Tongue (tissue), 2 donors: ENCODE measurements around the gene DAZAP1. TPM values are rescaled to one million over a fixed set of nuclear protein-coding genes. Genes with fewer than 3 reads are reported as not detected.

ENCODE experiments used
- DNase-seq: peaks from one replicate; pipeline ENCODE4 v3.0.0-alpha.2; 2015
- total RNA-seq: library from RNA; depleted of rRNA; stranded (reverse); fragments of >200 nt; gene quantifications from one replicate; pipeline ENCODE4 v1.2.3, GENCODE V29; 2014

DAZAP1 gene
- total RNA-seq, 1 donor from 2014 or later: 55.9 TPM

- DNase-seq: no peak
Observed at GRCh38 chr19:1394252-1395193, 12.9 kb upstream of the DAZAP1 start.

- no peak for DNase-seq
Observed at GRCh38 chr19:1395194-1396018, 12.0 kb upstream of the DAZAP1 start.

DNA sequence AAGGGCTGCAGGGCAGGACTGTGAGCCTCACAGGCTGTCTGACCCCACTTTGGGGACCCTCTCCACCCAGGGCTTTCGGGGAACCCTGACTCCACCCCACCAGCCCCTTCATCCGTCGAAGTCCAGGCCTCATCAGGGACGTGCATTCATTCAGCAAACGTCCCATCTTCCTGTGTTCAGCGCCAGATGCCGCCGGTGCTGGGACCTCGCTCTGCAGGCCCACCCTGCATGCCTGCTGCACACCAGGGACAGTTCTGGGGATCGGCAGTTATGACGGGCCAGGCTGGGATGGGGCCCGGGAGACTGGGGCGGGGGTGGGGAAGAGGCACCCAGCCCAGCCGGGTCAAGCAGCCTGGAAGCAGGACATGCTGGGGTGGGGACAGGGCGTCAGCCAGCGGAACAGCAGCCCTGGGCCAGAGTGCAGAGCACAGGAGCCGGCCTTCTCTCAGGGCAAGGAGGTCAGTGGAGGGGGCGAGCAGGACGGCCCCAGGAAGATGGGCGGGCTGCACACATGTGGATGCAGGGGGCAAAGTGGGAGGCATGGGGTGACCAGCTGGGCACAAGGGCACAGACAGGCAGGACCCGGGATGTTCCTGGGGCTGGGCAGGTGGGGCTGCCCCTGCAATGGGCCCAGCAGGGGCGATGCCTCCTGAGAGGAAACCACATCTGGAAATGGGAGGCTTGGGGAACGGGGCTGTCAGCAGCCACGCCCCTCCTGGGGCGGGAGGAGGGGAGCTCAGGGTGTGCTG, 11.2 kb upstream of the DAZAP1 start:
- no peak for DNase-seq

- DNase-seq: no peak
Observed at GRCh38 chr19:1396768-1397679, 10.4 kb upstream of the DAZAP1 start.

DNA sequence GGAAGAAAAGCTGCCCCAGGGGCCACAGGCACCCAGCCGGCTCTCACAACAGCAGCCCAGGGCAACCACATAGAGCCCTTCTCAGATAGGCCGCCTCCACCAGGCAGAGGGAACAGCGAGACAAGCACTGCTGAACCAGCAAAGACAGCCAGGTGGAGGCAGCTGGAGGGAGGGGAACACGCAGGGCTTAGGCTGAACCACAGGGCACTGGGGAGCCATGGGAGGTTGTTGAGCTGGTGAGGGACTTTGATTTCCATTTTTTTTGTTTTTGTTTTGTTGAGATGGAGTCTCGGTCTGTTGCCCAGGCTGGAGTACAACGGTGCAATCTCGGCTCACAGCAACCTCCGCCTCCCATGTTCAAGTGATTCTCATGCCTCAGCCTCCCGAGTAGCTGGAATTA, 9.5 kb upstream of the DAZAP1 start:
- DNase-seq: no peak

- DNase-seq: no peak
Observed at GRCh38 chr19:1399079-1399478, 8.3 kb upstream of the DAZAP1 start.

DNA sequence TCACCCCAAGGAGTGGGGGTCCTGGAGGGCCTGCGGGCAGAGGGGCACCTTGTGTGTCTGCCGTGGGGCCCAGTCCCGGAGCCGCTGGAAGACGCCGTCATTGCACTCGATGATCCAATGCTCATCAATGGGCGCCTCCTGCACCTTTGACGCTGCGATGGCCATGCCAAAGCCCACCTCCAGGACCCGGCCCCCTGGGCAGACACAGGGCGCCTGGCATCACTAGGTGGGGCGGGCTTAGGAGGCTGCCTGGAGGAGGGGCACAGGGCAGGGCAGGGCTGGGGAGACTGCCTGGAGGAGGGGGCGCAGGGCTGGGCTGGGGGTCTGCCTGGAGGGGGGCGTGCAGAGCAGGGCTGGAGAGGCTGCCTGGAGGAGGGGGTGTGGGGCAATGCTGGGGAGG, 7.6 kb upstream of the DAZAP1 start:
- DNase-seq: no peak

DNA sequence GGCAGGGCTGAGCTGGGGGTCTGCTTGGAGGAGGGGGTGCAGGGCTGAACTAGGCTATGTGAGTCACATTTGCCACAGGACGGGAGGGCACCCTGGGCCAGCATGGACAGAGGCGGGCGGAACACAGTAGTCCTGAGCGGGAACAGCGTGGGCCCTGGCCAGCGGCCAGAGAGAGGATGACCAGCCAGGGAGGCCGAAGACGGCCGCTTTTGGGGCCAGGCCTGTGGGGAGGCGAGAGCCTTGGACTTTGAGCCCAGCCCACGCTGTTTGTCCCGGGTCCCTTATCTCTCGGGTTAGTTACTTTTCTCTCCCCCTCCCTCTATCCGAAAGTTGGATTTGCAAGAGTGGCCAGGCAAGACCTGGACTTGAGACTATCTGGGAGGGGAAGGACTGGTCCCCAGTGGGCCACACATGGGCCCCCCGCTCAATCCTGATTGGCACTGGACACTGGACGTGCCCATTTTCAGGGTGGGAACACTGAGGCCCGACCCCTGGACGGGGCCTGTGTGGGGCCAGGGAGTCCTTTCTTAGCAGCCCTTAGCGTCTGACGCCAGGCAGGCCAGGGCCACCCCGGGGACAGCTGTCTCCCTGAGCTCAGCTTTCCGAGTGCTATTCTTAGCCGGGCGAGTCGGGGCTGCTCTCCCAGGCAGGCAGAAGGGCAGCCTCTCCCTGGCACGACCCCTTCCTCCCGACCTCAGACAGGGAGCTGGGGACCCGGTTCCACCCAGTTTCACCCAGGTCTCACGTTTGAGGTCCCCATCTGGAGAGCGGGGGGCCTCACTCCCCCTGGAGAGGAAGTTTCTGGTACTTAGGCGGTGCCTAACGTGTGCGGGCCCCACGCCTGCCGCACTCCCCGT, 6.9 kb upstream of the DAZAP1 start:
- peak; percentile 83 for DNase-seq

DNA sequence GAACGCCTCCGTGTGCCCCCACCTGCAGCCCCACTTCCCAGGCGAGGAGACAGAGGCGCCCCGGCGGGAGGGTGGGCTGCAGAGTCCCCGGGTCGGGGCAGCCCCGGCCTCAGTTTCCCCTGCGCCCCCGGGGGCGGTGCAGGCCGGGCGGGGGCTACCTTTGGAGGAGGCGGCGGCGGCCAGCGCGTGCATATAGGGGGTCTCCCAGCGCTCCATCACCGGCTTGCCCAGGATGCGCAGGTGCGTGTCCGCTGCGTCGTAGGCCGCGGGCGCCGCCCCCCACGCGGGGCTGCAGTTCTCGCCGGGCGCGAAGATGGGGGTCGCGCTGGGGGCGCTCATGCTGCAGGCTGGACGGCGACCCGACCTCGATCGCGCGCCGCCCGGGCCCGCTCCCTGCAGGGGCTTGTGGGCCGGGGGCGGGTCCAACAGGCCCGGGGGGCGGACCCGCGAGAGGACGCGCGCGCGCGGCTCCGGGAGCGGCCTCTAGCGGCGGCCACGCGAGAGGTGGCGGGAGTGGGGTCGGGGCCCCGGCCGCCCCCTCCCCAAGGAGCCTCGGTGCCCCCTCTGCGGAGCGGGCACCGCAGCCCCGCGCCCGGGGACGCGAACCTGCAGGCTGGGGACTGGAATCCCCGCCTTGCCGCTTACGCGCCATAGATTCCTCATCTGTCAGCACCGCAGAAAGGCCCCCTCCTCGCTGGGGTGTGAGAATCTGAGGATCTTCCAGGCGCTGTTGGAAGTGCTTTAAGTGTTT, 6.1 kb upstream of the DAZAP1 start, which contains the start of gene GAMT:
GAMT (minus strand) TSS at position 405 of the 751 bp plus-strand sequence; CDS start at position 339, 66 bp downstream.
- peak; percentile 80 for DNase-seq

- no peak for DNase-seq
Observed at GRCh38 chr19:1401889-1402217, 5.5 kb upstream of the DAZAP1 start.

- DNase-seq: no peak
Observed at GRCh38 chr19:1402411-1403070, 4.8 kb upstream of the DAZAP1 start.

DNA sequence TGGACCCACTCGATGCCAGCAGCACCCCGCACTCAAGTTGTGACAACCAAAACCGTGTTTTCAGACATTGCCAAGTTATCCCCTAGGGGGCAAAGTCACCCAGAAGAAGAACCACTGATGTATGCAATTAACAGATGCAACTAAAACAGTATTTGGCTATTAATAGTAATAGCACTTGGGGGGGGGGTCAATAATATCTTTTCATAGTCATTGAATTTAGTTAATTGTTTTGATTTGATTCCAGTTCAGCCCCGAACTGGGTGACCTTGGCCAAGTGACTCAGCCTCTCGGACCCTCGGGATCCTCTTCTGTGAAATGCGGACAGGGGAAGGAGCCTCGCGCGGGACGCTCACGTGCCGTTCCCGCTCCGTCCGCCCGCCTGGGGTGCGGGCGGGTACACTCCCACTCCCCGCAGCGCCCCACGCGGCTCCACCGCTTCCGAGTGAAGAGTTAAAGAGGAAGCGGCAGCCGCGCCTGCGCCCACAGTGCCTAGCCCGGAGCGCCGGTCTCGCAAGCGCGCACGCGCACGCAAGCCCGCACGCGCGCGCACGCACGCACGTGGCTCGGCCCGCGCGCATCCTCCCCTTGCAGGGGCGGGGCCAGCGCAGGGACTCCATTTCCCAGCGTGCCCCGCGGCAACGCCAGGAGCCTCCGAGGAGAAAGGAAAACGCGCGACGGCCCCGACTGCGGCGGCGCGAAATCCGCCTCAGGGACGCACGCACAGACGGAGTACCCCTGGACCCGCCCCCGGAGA, 435 bp upstream of the DAZAP1 start:
- peak; percentile 100 for DNase-seq

DNA sequence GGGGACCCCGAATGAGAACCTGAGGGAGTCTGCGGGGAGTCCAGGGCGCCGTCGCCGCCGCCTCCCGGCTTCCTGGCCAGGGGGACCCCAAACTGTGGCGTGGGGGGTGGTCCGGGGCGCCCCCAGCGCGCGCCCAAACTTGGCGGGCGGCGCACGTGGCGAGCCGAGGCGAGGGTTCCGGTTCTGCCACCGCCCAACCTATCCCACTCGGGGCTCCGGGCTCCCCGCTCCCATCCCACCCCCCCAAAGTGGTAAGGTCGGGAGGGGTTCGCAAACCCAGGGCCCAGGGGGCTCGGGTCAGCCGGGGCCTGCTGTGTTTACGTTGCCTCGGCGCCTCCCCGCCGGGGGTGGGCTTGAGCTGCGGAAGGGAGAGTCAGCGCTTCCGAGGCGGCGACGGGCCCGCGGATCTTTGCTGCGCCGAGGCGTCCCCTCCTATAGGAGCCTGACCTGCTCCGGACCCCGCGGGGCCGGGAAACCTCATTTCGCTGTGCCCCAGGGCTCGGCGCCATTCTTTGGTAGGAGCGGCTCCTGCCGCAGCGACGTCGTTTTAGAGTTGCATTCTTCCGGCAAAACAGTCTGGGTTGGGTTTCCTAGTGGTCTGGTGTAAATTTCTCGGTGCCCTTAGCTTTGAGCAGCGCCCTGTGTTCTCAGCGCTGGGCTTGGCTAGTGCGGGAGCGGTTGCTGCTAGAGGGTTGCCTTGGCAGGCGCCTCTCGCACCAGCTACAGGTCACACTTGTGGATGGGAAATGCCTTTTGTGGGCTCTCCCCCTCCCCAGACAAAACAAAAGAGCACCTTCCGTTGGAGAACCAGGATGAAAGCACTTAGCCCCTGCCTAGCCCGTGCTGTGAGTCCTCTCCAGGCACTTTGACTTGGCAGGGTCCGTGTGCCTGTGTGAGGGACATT, 1.2 kb downstream of the DAZAP1 start:
- peak; percentile 57 for DNase-seq

DNA sequence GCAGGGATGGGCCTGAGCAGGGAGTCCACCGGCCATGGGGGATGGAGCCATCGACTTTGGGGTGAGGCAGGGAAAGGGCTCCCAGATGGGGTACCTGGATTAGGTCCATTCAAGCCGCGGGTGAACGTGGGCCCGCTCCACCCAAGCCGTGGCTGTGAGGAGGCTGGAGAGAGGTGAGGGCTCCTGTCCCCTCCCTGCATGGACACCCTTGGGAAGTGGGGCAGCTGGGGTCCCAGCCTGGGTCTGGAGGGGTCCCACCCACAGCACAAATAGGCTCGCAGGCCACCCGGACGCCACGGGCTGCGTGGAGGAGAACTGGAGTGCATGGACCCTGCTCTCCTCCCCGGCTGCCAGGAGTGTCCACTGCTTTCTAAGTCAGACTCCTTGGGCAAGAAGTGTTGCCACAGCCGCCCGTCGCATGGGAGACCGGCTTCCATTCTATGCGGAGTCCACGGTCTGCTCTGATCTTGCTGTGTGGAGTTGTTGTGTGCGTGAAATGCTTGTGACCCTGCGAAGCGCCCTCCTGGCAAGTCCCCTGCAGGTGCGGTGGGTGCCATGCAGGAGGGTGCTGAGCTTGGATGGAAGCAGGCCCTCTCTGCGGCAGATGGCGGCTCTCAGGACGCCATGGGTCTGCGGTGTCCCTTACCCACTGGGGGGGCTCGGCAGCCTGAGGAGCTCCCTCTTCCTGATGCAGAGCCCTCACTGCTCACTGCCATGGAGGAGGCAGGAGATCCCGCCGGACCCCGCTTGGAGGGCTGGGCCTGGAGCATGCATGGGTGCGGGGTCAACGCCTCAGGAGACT, 2.0 kb downstream of the DAZAP1 start:
- no peak for DNase-seq

DNA sequence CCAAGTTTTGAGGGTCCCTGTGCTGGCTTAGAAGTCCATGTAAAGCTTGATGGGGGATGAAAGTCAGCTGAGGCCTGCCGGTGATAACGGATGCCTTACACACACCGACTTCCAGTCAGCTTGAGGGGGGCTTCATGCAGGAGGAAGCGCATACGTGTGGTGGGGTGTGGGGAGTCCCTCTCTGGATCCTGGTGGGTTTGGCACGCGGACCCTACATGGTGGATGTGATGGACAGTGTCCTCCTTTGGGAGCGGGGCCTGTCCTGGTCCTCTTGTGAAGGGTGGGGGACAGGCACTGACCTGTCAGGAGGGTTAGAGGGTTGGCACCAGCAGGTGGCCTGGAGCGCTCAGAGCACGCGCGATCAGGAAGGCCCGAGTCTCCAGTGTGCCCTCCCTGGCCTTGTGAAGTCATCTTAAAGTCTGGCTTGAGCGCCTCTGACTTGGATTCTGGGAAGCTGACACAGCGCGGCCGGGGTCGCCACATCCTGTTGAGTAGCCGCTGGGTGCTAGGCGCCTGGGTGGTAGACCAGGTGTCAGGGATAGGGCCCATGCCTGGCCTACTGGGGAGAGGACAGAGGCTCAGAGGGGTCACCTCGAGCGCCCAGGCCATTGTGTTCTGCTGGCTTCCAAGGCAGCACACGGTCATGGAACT, 2.9 kb downstream of the DAZAP1 start:
- no peak for DNase-seq

DNA sequence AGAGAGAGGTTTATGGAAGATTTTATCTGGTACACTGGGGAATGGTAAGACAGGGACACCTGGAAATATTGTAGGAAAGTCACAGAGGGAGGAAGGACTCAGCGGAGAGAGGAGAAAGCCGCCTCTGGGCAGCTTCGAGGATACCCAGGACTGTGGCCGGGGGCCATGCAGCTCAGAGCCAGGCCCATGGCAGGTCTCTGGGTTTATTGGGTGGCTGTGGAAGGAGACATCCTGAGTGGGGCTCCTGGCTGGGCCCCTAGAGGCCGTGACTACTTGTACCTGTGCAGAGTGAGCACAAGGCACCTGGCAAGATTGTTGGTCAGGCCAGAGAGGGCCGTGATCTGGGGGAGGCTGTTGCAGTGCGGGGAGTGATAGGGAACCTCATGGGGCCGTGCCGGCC, 3.4 kb downstream of the DAZAP1 start:
- no peak for DNase-seq
